OCI-LY1 (cell line): ENCODE data around the gene SF1.

Source experiments
- CTCF ChIP-seq: fragments of 200-600 bp; sonication (generic), shearing (Covaris generic); IDR thresholded peaks from 2 replicates; pipeline ENCODE4 v1.5.1; 2017; ENCODE audit warnings: mild to moderate bottlenecking, antibody characterized with exemption, low read length, moderate library complexity, mixed read lengths
- EZH2 ChIP-seq: fragments of 200-600 bp; sonication (generic), shearing (Covaris generic); IDR thresholded peaks from 2 replicates; pipeline ENCODE4 v1.8.0; 2017; ENCODE audit warnings: borderline replicate concordance, mixed run types, mild to moderate bottlenecking, antibody characterized with exemption, low read length, moderate library complexity, mixed read lengths

DNA sequence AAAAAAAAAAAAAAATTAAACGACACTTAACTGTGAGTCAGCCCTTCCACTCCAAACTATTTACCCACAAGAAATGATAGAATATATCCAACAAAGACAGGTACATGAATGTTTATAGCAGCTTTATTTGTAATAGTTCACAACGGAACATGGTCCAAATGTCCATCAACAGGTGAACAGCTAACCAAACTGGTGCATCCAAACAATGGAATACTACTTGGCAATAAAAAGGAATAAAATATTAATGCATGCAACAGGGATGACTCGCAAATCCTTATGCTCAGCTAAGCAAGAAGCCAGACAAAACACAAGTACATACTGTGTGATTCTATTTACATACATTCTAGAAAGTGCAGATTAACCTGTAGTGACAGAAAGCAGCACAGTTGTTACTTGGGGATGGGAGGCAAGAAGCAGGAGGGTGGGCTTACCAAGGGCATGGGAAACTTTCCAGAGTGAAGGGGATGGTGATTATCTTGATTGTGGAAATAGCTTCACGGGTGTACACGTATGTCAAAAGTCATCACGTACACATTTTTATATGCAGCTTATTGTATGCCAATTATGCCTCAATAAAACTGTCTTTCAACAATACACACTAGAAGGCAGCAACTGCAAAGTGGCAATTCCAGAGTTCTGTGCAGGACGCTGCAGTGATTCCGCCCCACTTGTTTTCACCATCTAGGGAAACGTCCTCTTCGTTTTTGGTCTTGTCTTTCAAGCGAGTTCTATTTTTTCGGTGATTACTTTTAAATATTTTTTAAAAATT lies 6.7 kb upstream of the SF1 start:
- TF ChIP-seq CTCF: no peak
- TF ChIP-seq EZH2: no peak
